HUES64 (cell line): ENCODE results near the gene PRAC2.

Source experiments
- H3K27ac ChIP-seq: 2 replicates; pipeline ENCODE4 v1.7.0; 2013; ENCODE audit warnings: low read depth, low read length, inconsistent platforms
- H3K27me3 ChIP-seq: 2 replicates; pipeline ENCODE4 v1.6.1; 2013; ENCODE audit warnings: mild to moderate bottlenecking, low read length; ENCODE audit not compliant: insufficient read depth
- H3K36me3 ChIP-seq: 2 replicates; pipeline ENCODE4 v1.6.1; 2013; ENCODE audit warnings: mild to moderate bottlenecking, low read length; ENCODE audit not compliant: insufficient read depth
- H3K4me1 ChIP-seq: 2 replicates; pipeline ENCODE4 v1.6.1; 2013; ENCODE audit warnings: mild to moderate bottlenecking, low read length, moderate library complexity; ENCODE audit not compliant: insufficient read depth
- H3K4me3 ChIP-seq: 2 replicates; pipeline ENCODE4 v1.5.1; 2013; ENCODE audit warnings: mild to moderate bottlenecking, low read length, moderate library complexity
- H3K9ac ChIP-seq: 2 replicates; pipeline ENCODE4 v1.6.1; 2013; ENCODE audit warnings: mild to moderate bottlenecking, low read depth, low read length
- H3K9me3 ChIP-seq: 2 replicates; pipeline ENCODE4 v1.6.1; 2013; ENCODE audit warnings: low read depth, low read length; ENCODE audit not compliant: insufficient read depth
- WGBS: fragments of 150-250, 120-280 bp; methylation state at CpG from one replicate; pipeline ENCODE4 v1.1.7; 2013; ENCODE audit warnings: missing lambda C conversion rate; 5-methylcytosine and 5-hydroxymethylcytosine counted together

The PRAC2 gene

DNA sequence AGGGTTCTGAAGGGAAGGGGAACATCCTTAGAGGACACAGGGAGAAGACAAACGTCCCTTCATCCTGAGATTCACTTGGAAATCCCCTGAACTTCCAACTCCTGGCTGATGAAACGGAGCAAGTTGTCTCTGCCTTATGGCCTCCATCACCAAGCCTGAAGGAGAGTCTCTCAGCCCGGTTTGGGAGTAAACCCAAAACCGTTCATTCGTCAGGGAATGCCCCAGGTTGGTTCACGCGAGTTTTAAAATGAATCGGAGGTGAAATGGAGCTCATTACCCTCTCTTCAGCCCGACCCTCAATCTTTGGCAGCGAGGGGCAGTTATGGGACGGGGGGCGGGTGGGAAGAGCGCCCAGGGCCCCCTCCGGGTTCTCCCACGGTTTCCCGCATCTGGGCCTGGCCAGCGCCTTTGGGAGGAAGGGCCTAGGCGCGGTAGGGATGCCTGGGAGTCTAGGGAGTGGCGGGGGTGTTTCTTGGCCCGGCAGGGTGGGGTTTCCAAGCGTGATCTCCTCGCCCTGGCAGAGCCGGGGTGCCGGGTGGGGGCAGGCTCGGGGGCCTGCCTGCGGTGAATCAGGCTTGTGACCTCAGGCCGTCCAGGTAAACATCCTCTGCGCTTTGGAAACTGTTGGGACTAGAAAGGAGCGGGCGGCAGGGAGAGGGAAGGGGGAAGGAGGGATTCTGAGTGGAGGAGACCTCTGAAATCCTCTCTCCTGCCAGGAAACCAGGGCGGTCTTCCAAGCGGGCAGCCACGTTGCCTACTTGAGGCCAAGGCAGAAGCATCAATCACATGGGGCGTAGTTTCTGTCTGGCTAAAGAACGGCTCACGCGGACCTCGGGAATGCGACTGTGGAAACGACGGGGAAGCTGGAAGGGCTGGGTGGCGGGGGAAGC is 29.7 kb downstream of the PRAC2 start:
- WGBS = 4% methylated on average over 43 of the region's 43 CpGs
- Histone ChIP-seq H3K27ac (no peak overlapping the region), H3K36me3 (no peaks in the 10 kb centered on the region)

DNA sequence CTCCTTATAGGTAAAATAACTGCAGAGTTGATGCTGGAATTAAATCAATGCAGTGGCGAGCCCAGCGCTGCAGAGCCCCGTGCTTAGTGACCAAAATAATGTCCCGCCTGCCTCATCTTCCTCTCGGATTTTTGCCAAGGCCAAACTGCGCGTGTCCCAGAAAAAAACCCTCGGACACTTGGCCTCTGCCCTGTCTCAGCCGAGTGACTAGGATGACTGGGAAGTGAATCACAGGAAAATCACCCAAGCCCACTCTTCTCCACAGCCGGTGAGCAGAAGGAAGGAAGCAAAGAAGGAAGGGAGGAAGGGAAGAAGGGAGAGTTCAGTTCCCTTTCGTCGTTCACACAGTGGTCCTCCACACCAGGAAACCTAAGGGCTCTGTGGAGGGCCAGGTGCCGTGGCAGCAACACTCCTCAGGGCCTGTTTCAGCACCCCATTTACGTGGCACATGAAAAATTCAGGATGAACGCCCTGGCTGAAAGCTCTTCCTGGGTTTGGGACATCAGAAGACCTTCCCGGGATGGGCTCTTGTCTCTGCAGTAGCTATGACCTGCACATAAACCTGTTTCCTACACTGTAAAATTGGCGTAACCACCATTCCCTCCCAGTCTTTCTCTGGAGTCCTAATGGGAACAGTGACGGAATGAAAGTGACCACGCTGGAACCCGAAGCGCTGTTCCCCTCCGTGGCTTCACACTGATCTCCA is 31.0 kb downstream of the PRAC2 start:
- Histone ChIP-seq H3K4me1 (no peaks in the 10 kb centered on the region), H3K27ac (no peak overlapping the region), H3K4me3 (no peak overlapping the region), H3K27me3 (peaks cover 99% of the 10 kb centered on the region), H3K9ac (no peak overlapping the region), H3K36me3 (no peaks in the 10 kb centered on the region), H3K9me3 (no peaks in the 10 kb centered on the region)
- WGBS = 12% methylated on average over 21 of the region's 22 CpGs

More for the DNA sequence above, 29.7 kb downstream of the PRAC2 start:
- H3K4me3 ChIP-seq = no peak overlapping the region
- H3K4me1 ChIP-seq = no peaks in the 10 kb centered on the region
- H3K27me3 ChIP-seq = peaks cover 100% of the 10 kb centered on the region
- H3K9ac ChIP-seq = no peak overlapping the region
- no peaks in the 10 kb centered on the region for H3K9me3 ChIP-seq

DNA sequence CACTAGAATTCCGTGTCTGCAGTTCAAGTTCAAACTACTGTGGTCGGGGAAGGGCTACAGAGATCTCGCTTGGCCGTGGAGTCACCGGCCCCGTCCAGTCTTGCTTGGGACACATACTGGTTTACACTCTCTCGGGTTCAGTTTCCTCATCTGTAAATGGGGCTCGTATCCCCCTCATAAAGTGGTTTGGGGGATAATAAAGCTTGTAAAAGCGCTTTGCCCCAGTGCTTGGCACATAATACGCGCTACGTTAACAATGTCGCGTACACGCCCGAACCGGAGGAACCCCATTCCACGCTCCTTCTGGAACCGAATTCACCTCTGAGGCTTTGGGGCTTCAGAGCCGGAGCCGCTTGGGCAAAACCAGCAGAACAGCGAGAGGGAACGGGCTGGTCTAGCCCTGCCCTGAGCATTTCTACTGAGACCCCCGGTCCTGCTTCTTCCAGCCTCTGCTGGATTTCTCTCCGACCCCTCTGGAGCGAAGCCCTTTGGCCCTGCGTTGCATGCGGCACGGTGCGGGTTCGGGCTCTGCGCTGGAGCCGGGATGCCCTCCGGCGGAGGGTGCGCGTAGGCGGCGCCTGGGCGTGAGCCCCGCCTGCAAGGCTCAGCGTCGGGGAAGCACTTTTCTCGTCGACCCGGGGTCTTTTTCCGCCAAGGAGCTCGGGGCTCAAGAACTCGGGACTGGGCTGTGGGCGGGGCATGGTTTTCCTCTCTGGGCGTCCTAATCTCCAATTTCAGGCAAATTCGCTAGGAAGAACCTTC is 31.7 kb downstream of the PRAC2 start:
- Histone ChIP-seq H3K9me3 (no peaks in the 10 kb centered on the region), H3K4me3 (peak overlapping the region; percentile 11; the same call in 1 of the 2 replicates), H3K4me1 (no peaks in the 10 kb centered on the region), H3K27ac (no peak overlapping the region), H3K36me3 (no peaks in the 10 kb centered on the region), H3K27me3 (peaks cover 99% of the 10 kb centered on the region), H3K9ac (no peak overlapping the region)
- WGBS = 3% methylated on average over 52 of the region's 52 CpGs

DNA sequence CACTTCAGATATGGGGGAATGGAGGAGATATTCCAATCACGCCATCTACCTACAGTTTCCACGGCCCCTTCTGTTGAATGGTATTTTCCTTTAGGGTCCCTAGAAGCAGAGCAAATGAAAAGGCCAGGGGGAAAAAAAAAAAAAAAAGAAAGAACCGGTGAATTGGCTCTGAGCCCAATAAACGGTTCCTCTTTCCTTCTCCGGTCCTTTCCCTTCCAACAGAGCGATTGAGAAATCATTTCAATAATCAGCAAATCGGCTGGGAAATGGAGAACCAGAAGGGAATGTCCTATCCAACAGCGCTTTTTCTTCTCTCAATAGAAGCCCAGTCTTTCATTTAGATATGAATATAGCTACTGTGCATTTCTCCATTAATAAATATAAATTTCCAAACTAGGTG is 32.4 kb downstream of the PRAC2 start:
- Histone ChIP-seq H3K27ac (no peak overlapping the region), H3K36me3 (no peaks in the 10 kb centered on the region), H3K27me3 (peaks cover 97% of the 10 kb centered on the region), H3K9me3 (no peaks in the 10 kb centered on the region), H3K4me1 (no peaks in the 10 kb centered on the region), H3K9ac (no peak overlapping the region), H3K4me3 (peak overlapping the region; percentile 11; the same call in 1 of the 2 replicates)
- 17% methylated on average over 5 of the region's 8 CpGs for WGBS

DNA sequence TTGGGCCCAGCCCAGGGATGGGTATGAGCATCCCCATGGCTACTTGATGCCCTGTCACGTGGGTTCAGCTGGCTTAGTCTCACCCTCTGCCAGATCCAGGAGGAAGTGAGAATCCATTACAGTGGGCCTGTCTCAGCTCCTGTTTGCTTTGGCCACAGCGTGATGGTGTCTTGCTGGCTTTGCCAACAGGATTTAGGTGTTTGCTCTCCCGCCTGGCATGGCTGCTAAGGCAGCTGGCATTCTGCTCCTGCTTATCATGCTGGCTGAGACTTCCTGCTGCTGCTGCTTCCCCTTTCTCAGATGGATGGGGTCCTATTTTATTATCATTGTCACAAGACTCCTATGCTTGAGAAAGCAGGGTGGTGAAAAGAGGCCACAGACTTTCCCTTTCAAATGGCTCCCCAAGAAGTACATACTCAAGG is 33.9 kb downstream of the PRAC2 start:
- Histone ChIP-seq H3K36me3 (no peaks in the 10 kb centered on the region), H3K27me3 (peaks cover 96% of the 10 kb centered on the region), H3K4me3 (no peak overlapping the region), H3K27ac (no peak overlapping the region), H3K4me1 (no peaks in the 10 kb centered on the region), H3K9ac (no peak overlapping the region), H3K9me3 (no peaks in the 10 kb centered on the region)
- 80% methylated on average over 3 of the region's 3 CpGs for WGBS

DNA sequence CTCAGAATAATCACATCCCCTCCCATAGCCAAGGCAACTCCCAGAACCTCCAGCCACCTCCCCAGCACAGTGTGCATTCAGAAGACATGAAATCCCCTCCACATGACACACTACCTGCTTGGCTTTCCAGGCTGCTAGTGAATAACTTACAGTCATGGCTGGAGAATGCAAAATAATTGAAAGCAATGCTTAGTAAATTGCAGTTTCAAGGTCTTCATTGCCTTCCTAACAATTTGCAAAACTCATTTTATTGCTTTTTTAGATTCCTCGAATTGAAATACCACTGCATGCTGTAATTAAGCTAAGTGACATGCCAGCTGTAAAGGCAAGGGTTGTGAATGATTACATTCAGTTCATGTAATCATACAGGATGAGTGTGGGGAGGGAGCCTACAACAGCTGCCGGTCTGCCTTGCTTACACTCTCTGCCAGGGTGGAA is 34.6 kb downstream of the PRAC2 start:
- Histone ChIP-seq H3K27me3 (peaks cover 95% of the 10 kb centered on the region), H3K27ac (no peak overlapping the region), H3K9me3 (no peaks in the 10 kb centered on the region), H3K36me3 (no peaks in the 10 kb centered on the region), H3K9ac (no peak overlapping the region), H3K4me1 (no peaks in the 10 kb centered on the region), H3K4me3 (no peak overlapping the region)
- 64% methylated on average over 2 of the region's 2 CpGs for WGBS

DNA sequence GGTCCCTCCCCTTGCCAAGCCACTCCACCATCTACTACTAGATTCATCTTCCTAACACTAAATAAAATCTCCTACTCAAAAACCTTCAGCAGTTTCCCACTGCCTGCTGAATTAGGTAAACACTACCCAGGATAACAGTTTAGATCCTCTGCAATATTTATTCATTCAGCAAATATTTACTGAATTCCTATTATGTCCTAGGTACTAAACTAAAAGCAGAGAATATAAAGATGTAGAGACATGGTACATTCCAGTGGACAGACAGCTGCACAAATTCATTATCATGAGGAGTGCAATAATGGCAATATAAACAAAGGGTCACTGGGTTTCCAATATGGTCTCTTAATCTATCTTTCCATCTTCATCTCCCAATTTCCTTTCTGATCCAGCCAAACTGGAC is 36.3 kb downstream of the PRAC2 start:
- H3K9ac ChIP-seq = no peak overlapping the region
- H3K9me3 ChIP-seq = no peaks in the 10 kb centered on the region
- H3K36me3 ChIP-seq = no peaks in the 10 kb centered on the region

DNA sequence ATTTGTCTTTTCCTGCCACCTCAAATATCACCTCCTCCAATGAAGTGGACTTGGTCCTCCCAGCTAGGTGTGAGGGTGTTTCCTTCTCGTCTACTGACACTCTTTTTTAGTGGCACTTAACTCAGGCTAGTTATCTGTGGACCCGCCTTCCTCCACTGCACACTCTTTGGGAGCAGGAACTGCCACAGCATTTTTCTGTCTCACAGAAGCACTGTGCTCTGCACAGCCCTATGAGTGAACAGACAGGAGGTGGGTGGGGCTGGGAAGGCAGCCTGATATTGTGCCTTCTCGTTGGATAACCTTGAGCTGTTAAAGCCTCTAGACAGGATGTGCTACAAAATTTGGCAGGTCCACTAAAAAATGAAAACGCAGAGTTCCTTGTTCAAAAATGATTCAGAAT is 37.4 kb downstream of the PRAC2 start:
- Histone ChIP-seq H3K9me3 (no peaks in the 10 kb centered on the region), H3K27me3 (peaks cover 93% of the 10 kb centered on the region), H3K9ac (no peak overlapping the region), H3K36me3 (no peaks in the 10 kb centered on the region), H3K4me1 (no peaks in the 10 kb centered on the region), H3K4me3 (no peak overlapping the region), H3K27ac (no peak overlapping the region)
- 90% methylated on average over 4 of the region's 4 CpGs for WGBS

More for the DNA sequence above, 36.3 kb downstream of the PRAC2 start:
- Histone ChIP-seq H3K4me1 (no peaks in the 10 kb centered on the region), H3K27me3 (peaks cover 95% of the 10 kb centered on the region), H3K27ac (no peak overlapping the region), H3K4me3 (no peak overlapping the region)

DNA sequence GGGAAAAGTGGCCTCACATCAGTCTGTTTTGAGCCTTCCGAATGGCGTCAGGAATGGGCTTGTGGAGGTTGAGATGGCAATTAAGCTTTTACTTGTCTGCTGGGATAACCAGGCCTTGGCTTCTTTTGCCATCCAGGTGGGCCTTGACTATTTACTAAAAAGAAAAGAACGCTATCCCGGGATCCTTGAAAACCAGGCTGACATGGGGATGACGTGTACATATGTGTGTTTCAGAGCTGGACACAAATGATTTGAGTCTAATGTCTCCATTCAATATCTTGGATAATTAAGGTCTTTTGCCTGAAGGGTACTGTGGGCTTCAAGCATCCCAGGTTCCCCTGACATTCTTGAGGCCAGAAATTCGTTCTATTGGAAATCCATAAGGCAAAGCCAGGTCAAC is 38.1 kb downstream of the PRAC2 start:
- Histone ChIP-seq H3K9ac (no peak overlapping the region), H3K4me1 (no peaks in the 10 kb centered on the region), H3K9me3 (no peaks in the 10 kb centered on the region), H3K27me3 (peaks cover 86% of the 10 kb centered on the region), H3K27ac (no peak overlapping the region), H3K4me3 (no peak overlapping the region), H3K36me3 (no peaks in the 10 kb centered on the region)
- whole genome bisulfite sequencing = 72% methylated on average over 6 of the region's 6 CpGs

DNA sequence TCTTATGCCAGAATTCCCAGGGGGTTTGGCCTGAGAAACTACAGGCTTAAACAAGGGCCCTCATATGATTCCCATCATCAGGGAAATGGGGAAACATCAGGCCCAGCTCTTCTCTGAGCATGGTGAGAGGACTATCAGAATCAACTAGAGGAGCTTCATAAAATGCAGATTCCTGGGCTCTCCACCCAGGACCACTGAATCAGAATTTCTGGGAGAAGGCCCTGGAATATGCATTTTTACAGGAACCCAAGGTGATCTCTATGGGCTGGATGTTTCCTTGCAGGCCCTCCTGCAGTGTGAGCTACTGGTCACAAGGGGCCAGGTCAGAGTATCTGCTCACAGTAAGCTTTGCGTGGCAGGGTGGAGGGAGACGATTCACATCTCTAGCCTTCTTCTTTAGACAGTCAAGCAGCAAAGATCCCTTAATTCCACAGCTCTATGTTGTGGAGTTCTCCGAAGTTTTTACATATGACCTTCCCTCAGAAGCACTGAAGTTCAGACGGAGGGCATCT is 44.3 kb downstream of the PRAC2 start:
- no peak overlapping the region for H3K9ac ChIP-seq
- H3K36me3 ChIP-seq = no peaks in the 10 kb centered on the region
- no peak overlapping the region for H3K27ac ChIP-seq
- 90% methylated on average over 4 of the region's 4 CpGs for WGBS
- no peaks in the 10 kb centered on the region for H3K4me1 ChIP-seq
- H3K9me3 ChIP-seq = no peaks in the 10 kb centered on the region
- peaks cover 33% of the 10 kb centered on the region for H3K27me3 ChIP-seq
- no peak overlapping the region for H3K4me3 ChIP-seq
